Measurements from ENCODE around the gene PRDM16.

PRDM16 gene

DNA sequence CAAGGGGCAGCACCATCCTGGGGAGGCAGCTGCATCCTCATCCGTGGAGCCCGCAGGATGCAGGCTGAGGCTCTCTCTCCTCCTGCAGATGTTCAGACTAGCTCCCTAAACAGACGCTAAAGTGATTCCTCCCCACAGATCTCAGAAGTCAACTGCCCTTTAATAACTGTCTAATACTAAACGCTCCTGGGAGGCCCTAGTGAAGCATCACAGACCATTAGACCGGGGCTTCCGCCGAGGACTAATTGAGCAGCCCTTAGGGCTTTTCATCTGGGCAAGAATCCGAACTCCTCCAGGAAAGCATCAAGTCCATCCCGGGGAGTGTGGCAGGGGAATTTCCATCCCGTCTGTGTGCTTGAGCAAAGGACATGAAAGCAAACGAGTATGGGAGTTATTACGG lies 40.4 kb downstream of the PRDM16 start:
- DNase-seq: no peak

- no peak for DNase-seq
These were observed 42.5 kb downstream of the PRDM16 start for GRCh38 chr1:3111348-3112021.

DNA sequence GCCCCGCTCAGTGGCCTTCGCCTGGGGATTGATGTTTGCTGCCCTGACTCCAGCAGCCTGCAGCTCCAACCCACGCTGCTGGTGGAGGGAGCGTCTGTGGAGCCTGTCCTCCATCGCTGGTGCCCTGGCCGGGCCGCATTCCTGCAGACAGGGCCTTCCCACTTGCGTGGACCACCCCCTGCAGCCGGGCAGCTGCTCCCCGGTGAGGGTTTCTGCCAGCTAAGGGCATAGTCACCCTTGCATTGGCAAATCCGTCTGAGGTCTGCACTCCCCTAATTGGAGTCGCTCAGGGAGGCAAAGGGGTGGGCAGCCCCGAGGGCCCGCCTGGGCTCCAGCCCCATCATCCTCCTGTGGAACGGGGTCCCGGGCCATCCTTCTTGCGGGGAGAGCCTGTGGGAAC lies 43.5 kb downstream of the PRDM16 start:
- DNase-seq: no peak

GRCh38 chr1:3113047-3113740 lies 44.2 kb downstream of the PRDM16 start:
- no peak for DNase-seq

DNA sequence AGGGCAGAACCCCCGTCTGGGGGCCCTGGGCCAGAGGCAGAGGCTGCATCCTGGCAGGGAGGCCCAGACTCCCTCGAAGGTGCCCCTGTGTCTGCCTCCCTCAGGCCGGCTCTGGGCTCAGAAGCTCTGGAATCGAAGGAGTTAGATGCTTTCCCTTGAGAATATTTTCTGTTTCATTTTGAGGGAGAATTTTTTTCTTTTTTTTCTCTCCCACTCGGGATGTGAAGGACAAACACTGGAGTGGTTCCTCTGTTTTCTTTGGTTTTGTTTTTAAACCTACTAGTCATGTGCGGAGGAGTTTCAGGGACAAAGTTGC lies 44.7 kb downstream of the PRDM16 start:
- DNase-seq: no peak

- DNase-seq: no peak
These were observed 45.2 kb downstream of the PRDM16 start for GRCh38 chr1:3114131-3114744.

DNA sequence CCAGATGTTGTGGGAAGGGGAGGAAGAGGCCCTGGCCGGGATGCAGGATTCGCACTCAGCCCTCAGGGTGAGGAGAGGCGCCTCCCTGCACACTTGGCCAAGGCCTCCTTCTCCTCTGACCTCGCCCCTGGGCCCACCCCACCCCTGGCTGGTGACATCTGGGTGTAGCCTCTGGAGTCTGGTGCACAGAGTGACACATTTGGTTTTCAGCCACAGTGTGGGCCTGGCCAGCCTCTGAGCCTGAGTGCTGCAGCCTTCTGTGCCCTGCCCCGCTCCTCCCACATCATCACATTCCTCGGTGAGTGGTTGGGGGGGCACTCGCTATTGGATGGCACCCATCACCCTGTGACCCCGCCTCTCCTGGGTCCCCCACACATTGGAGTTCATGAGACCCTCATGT lies 45.8 kb downstream of the PRDM16 start:
- no peak for DNase-seq

DNA sequence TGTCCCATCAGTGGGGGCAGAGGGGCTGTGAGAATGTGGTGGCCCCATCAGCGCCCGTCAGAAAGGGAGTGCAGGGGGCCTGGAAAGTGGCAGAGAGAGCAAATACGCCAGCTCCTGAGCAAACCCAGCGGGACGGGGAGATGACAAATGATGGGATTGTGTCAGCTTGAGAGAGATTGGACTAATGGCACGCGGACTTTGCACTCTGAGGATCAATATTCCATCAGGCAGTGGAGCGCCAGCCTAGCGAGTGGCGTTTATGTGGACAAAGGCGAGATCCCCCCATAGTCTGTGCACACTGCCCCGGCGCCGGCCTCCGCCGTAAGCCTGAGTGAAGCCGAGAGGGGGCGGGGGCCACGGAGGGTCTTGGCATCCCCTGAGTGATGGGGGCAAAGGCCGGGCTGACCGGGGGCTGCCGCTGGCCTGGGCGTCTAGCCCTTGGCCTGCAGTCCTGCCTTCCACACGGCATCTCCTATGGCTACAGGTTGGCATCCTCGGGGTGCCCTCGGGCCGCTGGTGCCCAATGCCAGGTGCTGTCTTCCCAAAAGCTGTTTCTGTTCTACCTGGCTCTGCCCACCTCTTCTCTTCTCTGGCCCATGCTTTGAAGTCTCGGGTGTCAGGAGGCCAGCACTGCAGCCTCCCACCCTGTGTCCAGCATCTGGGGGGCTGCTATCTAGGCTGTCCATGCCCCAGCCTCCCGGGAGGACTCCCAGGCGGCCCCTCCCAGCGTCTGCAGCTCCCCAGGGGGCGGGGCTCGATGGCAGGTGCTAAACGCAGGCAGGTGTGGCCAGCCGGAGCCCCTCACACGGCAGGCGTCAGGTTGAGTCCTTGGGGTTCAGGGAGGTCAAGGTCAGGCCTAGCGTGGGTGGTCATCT lies 46.5 kb downstream of the PRDM16 start:
- DNase-seq: no peak

- no peak for DNase-seq
These were observed 47.1 kb downstream of the PRDM16 start for GRCh38 chr1:3116150-3116510.

- no peak for DNase-seq
These were observed 47.6 kb downstream of the PRDM16 start for GRCh38 chr1:3116560-3116959.

GRCh38 chr1:3117879-3118278 lies 48.9 kb downstream of the PRDM16 start:
- DNase-seq: no peak

DNA sequence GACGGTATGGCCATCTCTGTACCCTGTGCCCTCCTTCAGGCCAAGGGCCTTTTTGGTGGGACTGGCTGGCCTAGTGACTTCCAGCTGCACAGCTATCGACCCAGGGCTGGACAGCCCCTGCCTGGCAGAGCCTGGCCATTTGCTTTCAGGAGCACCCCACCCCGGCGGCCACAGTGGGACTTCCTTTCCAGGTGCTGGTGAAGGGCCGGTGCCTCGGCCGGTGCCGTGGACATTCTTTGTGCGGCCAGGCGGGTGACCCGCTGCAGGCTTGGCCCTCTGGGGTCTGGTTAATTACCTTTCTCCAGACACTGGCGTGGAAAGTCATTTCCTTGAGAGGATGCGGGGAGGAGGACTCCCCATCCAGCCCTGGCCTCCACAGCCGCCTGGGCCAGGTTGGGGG lies 50.1 kb downstream of the PRDM16 start:
- DNase-seq: no peak

DNA sequence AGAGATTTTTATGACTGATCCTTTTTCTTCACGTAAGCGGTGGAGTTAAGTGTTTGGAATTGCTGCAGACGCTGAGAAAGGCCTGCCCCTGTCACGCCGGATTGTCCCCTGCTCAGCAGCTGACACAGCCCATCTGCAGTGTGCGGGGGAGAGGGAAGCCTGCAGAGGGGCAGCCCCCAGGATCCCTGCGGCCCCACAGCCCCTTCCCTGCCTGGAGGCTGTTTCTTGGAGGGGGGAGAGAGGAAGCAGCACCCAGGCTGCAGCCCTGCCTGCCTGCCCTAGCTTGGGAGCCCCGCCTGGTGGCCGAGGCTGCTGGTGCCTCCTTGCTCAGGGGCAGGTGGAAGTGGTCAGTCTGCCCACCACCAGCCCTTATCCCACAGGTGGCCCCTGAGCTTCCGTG lies 50.7 kb downstream of the PRDM16 start:
- no peak for DNase-seq

DNA sequence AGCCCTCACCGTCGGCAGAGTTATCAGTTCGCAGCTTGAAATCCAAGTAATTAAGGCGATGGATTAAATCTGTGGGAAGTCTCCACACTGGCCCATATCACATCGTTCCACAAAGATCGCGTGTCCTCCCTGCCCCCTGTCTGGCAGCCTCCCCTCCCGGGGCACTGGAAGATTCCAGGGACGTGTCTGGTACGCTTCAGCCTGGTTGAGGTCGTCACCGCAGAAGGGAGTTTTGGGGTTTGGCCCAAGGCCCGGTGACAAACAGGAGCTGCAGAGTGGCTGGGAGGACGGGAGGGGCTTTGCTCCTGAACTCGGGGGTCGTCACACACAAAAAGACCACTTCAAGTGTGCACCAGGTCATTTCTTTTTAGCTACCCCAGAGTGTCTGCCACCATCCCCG lies 51.1 kb downstream of the PRDM16 start:
- no peak for DNase-seq

DNA sequence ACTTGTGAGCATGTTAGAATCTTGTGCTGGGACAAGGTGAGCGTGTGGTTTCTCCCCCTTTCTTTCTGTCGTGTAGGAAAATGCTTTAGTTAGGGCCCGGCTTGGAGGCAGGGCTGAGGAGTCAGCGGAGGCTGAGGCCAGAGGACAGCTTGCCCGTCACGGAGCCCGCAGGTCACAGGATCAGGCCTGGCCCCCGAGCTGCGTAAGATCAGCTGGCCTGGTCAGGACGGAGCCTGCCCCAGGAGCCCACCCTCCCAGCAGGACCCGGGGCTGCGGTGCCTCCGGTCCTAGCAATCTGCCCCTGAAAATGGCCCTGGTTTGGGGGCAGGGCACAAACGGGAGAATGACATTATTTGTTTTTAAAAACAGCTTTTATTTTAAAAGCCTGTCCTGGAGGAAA lies 52.0 kb downstream of the PRDM16 start:
- DNase-seq: no peak

DNA sequence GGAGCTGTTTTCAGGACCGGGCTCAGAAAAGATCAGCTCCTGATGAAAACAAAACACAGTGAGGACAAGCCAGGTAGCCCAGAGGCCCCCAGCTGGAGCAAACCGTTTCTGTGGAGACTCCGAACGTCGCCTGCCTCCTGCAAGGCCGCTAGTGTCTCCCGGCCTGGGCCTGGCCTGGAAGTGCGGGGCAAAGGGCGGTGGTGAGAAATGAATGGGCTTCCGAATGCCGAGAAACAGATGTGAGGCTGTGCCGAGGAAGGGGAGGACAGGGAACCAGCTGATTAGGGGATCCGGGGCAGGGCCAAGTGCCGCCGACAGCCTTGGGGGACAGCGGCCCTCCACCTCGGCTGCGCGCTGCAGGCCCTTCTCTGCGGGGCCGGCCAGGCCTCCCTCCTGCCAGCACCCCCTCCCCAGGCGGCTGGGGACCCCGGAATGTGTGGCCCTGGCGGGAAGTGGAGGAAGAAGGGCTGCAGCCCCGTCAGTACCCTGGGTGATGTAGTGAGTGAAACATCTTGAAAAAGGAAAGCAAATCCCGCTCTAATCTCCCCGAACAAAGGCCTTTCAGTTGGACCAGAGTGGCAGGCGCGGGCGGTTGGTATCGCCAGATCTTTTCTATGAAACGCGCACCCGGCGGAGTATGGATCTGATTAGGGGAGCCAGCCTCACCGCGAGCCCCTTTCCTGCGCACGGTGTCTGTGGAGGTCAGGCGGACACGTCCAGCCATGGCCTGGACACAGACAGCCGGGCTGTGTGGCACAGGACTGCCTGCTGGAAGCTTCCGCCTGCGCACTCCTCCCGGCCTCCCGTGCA lies 52.6 kb downstream of the PRDM16 start:
- no peak for DNase-seq

- no peak for DNase-seq
These were observed 53.3 kb downstream of the PRDM16 start for GRCh38 chr1:3122311-3122710.

GRCh38 chr1:3124246-3124645 lies 55.2 kb downstream of the PRDM16 start:
- DNase-seq: no peak

DNA sequence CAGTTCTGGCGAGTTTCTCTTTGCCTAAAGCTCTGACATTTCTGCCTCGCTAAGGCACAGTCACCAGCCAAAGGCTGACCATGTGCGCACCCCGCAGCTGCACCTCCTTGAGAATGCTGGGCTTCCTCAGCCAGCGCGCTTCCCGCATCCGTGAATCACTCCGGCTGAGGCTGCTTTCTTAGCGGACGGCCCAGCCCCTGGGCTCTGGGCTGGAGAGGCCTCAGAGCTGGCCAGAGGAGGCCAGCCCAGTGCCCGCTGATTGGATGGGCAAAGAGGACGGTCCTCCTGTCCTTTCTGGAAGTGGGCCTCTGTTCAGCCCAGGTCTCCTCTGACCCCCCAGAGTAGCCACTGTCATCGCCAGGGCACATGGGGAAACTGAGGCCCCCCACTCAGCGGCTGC lies 56.1 kb downstream of the PRDM16 start:
- no peak for DNase-seq

- DNase-seq: no peak
These were observed 56.8 kb downstream of the PRDM16 start for GRCh38 chr1:3125546-3126368.

GRCh38 chr1:3126756-3127678 lies 58.0 kb downstream of the PRDM16 start:
- DNase-seq: no peak

Measured in CD4-positive, alpha-beta T cell treated with Interleukin-6 for 4 hours (primary cell).